HG03196 (cell line): ENCODE results near the gene MYH9.
"Not testable (repeated sequence)": the region's sequence is repeated elsewhere in the genome, so short reads cannot be mapped to it uniquely, and the experiment has no call there.

Experiments
- ATAC-seq: cut with Tn5 transposase; IDR thresholded peaks from one replicate; pipeline ENCODE4 v1.9.1; 2021; ENCODE audit not compliant: unreplicated experiment

Gene MYH9

DNA sequence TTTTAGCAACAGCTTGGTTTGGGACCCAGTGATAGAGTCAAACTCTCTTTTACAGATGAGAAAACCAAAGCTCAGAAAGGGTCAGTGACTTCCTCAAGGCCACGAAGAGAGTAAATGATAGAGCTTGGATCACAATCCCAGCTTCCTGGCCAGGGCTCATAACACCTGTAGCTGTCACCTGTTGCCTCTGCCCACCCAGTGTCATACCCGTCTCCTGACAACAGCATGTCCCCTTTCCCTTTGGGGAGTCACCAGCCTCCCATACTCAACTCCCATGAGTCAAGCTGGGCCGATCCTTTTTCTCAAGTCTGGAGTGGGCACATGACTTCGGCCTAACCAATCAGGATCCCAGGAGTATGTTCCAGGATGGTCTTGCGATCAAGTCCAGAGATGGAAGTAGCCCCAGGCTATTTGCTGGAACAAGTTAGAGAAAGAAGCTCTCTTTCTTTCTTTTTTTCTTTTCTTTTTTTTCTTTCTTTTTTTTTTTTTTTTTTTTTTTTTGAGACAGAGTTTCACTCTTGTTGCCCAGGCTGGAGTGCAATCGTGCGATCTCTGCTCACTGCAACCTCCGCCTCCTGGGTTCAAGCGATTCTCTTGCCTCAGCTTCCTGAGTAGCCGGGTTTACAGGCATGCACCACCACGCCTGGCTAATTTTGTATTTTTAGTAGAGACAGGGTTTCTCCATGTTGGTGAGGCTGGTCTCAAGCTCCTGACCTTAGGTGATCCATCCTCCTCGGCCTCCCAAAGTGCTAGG lies 27.8 kb upstream of the MYH9 start:
- no peak for ATAC-seq

- ATAC-seq, result no peak
These were observed 25.4 kb upstream of the MYH9 start for GRCh38 chr22:36413022-36413775.

GRCh38 chr22:36411589-36412258 lies 24.0 kb upstream of the MYH9 start:
- ATAC-seq, result no peak

- ATAC-seq, result no peak
These were observed 22.4 kb upstream of the MYH9 start for GRCh38 chr22:36409911-36410756.

- ATAC-seq, result not testable (repeated sequence)
These were observed 21.8 kb upstream of the MYH9 start for GRCh38 chr22:36409554-36409910.

DNA sequence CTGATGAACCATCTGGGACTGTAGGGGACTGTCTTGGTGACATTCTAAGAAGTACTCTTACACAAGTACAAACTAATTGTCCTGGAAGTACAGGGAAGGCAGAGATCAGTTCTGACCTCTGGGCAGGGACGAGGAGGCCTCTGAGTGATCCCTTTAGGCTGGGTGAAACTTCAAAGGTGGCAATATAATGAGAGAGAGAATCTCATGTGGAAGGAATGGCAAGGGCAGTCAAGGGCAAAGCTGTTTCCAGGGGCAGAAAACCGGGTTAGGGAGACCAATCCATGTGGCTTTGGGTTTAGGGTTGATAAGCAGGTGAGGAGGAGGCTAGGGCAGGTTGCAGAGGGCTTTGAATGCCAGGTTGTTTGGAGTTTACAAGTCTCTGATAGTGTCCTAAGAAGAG lies 21.3 kb upstream of the MYH9 start:
- no peak for ATAC-seq

- no peak for ATAC-seq
These were observed 19.0 kb upstream of the MYH9 start for GRCh38 chr22:36406721-36407120.

DNA sequence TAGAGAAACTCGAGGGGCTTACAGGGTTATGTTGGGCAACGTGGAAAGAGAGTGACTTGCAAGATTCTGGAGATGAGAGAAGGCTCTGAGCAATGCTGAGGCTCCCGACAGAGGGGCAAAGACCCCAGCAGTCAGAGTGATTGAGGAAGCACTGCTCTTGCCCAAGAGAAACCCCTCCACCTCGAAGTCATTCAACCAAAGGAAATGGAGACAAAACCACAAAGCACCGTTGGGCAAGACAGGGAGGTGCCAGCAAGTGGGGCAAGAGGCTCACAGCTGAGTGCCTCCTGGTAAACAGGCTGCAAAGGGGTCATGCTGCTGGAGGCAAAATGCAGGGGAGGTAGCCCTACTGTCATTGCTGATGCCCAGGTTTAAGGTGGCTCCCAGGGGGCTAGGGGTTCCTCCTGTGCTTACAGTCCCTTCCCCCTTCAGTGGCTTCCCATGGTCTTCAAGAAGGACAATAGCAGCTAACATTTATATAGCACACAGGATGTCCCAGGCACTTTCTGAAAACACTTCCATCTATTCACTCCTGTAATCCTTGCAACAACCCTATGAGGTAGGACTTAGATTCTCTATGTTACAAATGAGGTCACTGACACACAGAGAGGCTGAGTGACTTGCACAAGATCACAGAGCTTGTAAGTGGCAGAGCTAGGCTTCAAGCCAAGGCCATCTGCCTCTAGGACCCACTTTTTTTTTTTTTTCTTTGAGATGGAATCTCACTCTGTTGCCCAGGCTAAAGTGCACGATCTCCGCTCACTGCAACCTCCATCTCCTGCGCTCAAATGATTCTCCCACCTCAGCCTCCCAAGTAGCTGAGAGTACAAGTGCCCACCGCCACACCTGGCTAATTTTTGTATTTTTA lies 18.1 kb upstream of the MYH9 start:
- ATAC-seq, result peak; percentile 48

- no peak for ATAC-seq
These were observed 17.5 kb upstream of the MYH9 start for GRCh38 chr22:36405221-36405661.

DNA sequence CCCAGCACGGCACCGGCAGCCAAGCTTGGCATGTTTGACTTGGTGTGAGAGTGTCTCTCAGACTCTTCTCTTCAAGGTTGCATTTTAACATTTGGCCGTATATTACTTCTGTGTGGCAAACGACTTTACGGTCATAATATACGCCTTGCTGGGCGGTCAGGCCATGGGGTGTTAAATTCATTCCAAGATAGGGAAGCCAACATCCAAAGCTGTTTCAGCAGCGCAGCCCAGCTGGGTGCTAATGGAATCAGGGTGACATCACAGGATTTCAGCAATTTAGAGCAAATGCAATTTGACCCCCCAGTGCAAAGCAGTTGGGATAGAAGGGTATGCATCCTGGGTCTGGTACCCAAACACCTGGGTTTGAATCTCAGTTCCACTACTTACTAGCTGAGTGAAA lies 16.7 kb upstream of the MYH9 start:
- ATAC-seq, result no peak

DNA sequence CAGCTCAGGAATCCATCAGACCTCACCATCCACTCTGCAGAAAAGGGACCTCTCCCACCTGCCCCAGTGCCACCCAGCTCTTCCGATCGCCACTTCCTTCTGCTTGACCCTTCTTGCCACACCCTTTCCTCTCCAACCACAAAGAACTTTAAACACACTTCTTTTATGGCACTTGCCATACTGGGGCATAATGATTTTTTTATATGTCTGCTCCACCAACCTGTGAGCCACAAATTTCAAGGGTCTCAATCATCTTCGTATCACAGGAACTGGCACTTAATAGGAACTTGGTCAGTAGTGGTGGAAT lies 11.7 kb upstream of the MYH9 start:
- ATAC-seq, result no peak

- ATAC-seq, result no peak
These were observed 11.1 kb upstream of the MYH9 start for GRCh38 chr22:36398601-36399471.

- no peak for ATAC-seq
These were observed 9.6 kb upstream of the MYH9 start for GRCh38 chr22:36397131-36398093.

DNA sequence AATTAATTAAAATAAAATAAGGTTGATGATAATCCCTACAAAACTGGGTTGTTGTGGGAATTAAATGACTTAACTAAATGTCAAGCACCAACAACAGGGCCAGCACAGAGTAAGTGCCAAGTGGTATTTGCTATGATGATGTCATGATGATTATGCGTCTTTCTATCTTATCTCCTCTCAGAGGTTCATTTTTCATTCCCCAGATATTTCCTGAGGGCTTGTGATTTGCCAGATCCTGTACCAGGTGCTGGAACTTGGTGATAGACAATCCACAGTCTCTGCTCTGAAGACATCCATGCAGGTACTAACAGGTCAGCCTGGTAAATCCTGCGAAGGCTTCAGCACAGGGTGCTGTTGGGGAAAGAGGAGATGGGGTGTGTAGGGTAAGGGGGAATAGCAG lies 8.1 kb upstream of the MYH9 start:
- no peak for ATAC-seq

GRCh38 chr22:36395055-36395849 lies 7.5 kb upstream of the MYH9 start:
- no peak for ATAC-seq

DNA sequence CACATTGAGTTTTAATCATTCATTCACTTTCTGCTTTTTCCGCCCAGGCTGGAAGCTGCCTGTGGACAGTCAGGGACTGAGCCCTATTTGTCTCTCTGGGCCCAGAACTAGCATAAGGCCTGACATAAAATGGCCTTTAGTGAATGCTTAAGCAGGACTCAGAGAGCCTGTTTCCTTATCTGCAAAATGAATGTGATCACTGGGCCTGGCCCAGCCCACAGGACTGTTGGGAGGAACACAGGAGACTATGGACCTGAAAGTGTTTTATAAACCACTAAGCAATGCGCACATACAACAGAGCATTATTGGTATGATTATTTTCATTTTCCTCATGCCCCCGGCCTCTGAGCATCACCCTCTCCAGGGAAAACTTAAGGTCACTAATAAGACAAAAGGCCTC lies 3.9 kb upstream of the MYH9 start:
- ATAC-seq, result no peak

- ATAC-seq, result not testable (repeated sequence)
These were observed 1.4 kb upstream of the MYH9 start for GRCh38 chr22:36389122-36389521.

GRCh38 chr22:36387709-36387958 lies 133 bp downstream of the MYH9 start:
- ATAC-seq, result no peak
